ENCODE results near the gene FBXO21. TPM values are rescaled to one million over a fixed set of nuclear protein-coding genes. Genes with fewer than 3 reads are reported as not detected.

Gene FBXO21
- total RNA-seq, 2 experiments from 2014 or later = 34.4 to 60.8 TPM

- no peak for DNase-seq (ENCODE audit: low spot score)
- H2AFZ ChIP-seq (ENCODE audit: low read length) = no peak overlapping the region
- TF ChIP-seq, protein P1, sequence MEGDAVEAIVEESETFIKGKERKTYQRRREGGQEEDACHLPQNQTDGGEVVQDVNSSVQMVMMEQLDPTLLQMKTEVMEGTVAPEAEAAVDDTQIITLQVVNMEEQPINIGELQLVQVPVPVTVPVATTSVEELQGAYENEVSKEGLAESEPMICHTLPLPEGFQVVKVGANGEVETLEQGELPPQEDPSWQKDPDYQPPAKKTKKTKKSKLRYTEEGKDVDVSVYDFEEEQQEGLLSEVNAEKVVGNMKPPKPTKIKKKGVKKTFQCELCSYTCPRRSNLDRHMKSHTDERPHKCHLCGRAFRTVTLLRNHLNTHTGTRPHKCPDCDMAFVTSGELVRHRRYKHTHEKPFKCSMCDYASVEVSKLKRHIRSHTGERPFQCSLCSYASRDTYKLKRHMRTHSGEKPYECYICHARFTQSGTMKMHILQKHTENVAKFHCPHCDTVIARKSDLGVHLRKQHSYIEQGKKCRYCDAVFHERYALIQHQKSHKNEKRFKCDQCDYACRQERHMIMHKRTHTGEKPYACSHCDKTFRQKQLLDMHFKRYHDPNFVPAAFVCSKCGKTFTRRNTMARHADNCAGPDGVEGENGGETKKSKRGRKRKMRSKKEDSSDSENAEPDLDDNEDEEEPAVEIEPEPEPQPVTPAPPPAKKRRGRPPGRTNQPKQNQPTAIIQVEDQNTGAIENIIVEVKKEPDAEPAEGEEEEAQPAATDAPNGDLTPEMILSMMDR (conservative IDR thresholded peaks at IDR 0.05; ENCODE audit: low read length) = no peak
- no peaks in the 10 kb centered on the region for H3K36me3 ChIP-seq (ENCODE audit: insufficient read depth, low read length)
- H3K27ac ChIP-seq (ENCODE audit: low read depth, low read length, poor library complexity, severe bottlenecking) = no peak overlapping the region
- no TSS peak for BruUV-seq (replicated peaks)
- H3K9me2 ChIP-seq (ENCODE audit: insufficient read depth, low read length) = no peaks in the 10 kb centered on the region
- ChIA-PET POLR2A (interaction anchor here (0.7 to 1.0 kb wide), 2 partner anchors 12 to 15 kb away, joined by 3 to 4 read pairs; no protein-coding TSS in a partner anchor), CTCF (ENCODE audit: unreplicated experiment) (no interaction called here)
- intact Hi-C loops (cut with micrococcal nuclease; ENCODE audit: unreplicated experiment) = no loop called here
- H3K4me2 ChIP-seq (ENCODE audit: low read length) = no peak overlapping the region
- H3K9me3 ChIP-seq (ENCODE audit: low read length) = peaks cover 13% of the 10 kb centered on the region
- no peaks in the 10 kb centered on the region for H4K20me1 ChIP-seq (ENCODE audit: insufficient read depth, low read length)
- peaks cover 2% of the 10 kb centered on the region for H3K4me1 ChIP-seq (ENCODE audit: insufficient read depth, low read length, poor library complexity, severe bottlenecking)
- no peaks in the 10 kb centered on the region for H3K79me2 ChIP-seq (ENCODE audit: insufficient read depth, low read depth, low read length)
- H3K4me3 ChIP-seq (ENCODE audit: low read depth, low read length, poor library complexity, severe bottlenecking) = no peak overlapping the region
These were observed 96.8 kb downstream of the FBXO21 start for GRCh38 chr12:117093431-117093830.

DNA sequence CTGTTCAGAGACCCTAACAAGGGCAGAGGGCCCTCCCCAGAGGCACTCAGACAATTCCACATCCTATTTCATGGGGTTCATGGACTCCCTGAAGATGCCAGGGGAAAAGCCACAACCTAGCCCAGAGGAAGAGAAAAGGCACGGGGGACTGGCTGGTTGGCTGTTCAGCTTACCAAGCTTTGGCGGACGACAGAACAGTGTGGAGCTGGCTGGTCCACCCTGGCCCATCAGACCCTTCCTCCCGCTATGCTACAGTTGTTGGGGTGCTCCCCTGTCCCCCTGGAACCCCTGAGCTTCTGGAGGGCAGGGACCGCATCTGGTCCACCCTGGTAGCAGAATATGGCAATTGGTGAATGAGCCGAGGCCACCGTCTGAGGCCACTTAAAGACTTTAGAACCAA lies 97.4 kb downstream of the FBXO21 start:
- Histone ChIP-seq H3K4me2 (ENCODE audit: low read length) (no peak overlapping the region), H3K4me3 (ENCODE audit: low read depth, low read length, poor library complexity, severe bottlenecking) (no peak overlapping the region), H3K36me3 (ENCODE audit: insufficient read depth, low read length) (no peaks in the 10 kb centered on the region), H3K9me2 (ENCODE audit: insufficient read depth, low read length) (no peaks in the 10 kb centered on the region), H3K9me3 (ENCODE audit: low read length) (peaks cover 13% of the 10 kb centered on the region), H3K79me2 (ENCODE audit: insufficient read depth, low read depth, low read length) (no peaks in the 10 kb centered on the region), H3K4me1 (ENCODE audit: insufficient read depth, low read length, poor library complexity, severe bottlenecking) (no peaks in the 10 kb centered on the region), H2AFZ (ENCODE audit: low read length) (no peak overlapping the region), H4K20me1 (ENCODE audit: insufficient read depth, low read length) (no peaks in the 10 kb centered on the region), H3K27ac (ENCODE audit: low read depth, low read length, poor library complexity, severe bottlenecking) (no peak overlapping the region)
- intact Hi-C loops (cut with micrococcal nuclease; ENCODE audit: unreplicated experiment) = no loop called here
- no peak for DNase-seq (ENCODE audit: low spot score)
- CTCF ChIA-PET (ENCODE audit: unreplicated experiment) = no interaction called here
- TF ChIP-seq, protein P1 (conservative IDR thresholded peaks at IDR 0.05; ENCODE audit: low read length) = no peak
- TF ChIP-seq EZH2phosphoT487 (IDR thresholded peaks at IDR 0.05; ENCODE audit: borderline replicate concordance, low read depth, low read length) = no peak
- BruUV-seq (replicated peaks) = no TSS peak
- POLR2A ChIA-PET = no interaction called here

- Histone ChIP-seq H3K9me3 (ENCODE audit: low read length) (peaks cover 13% of the 10 kb centered on the region), H3K9me2 (ENCODE audit: insufficient read depth, low read length) (no peaks in the 10 kb centered on the region), H3K4me2 (ENCODE audit: low read length) (no peak overlapping the region), H3K4me1 (ENCODE audit: insufficient read depth, low read length, poor library complexity, severe bottlenecking) (no peaks in the 10 kb centered on the region), H3K27ac (ENCODE audit: low read depth, low read length, poor library complexity, severe bottlenecking) (no peak overlapping the region), H3K79me2 (ENCODE audit: insufficient read depth, low read depth, low read length) (no peaks in the 10 kb centered on the region), H2AFZ (ENCODE audit: low read length) (no peak overlapping the region), H3K4me3 (ENCODE audit: low read depth, low read length, poor library complexity, severe bottlenecking) (no peak overlapping the region), H3K36me3 (ENCODE audit: insufficient read depth, low read length) (no peaks in the 10 kb centered on the region), H4K20me1 (ENCODE audit: insufficient read depth, low read length) (no peaks in the 10 kb centered on the region)
- no peak for DNase-seq (ENCODE audit: low spot score)
- BruUV-seq (replicated peaks) = no TSS peak
- no peak for TF ChIP-seq EZH2phosphoT487 (IDR thresholded peaks at IDR 0.05; ENCODE audit: borderline replicate concordance, low read depth, low read length)
- TF ChIP-seq, protein P1 (conservative IDR thresholded peaks at IDR 0.05; ENCODE audit: low read length) = no peak
- intact Hi-C loops (cut with micrococcal nuclease; ENCODE audit: unreplicated experiment) = no loop called here
- ChIA-PET POLR2A (no interaction called here), CTCF (ENCODE audit: unreplicated experiment) (no interaction called here)
These were observed 97.8 kb downstream of the FBXO21 start for GRCh38 chr12:117092511-117092780.

Other genes starting within 250 kb of the FBXO21 start
- 2.7 and 4.1 TPM in 2 replicates for gene TESC, start 91.1 kb downstream of the FBXO21 start, total RNA-seq (2014; rRNA removed; shearing (Covaris generic))
- gene TESC, start 91.1 kb downstream of the FBXO21 start, total RNA-seq (2022) = 4.2 and 8.0 TPM in 2 replicates
- gene NOS1, start 171.2 kb upstream of the FBXO21 start, total RNA-seq (2014; rRNA removed; shearing (Covaris generic)) = not detected in 2 replicates
- gene NOS1, start 171.2 kb upstream of the FBXO21 start, total RNA-seq (2022) = not detected in 2 replicates

Data from OCI-LY7 (cell line).